ENCODE results near the gene CHADL.

GRCh38 chr22:41217553-41218157, 23.1 kb downstream of the CHADL start:
- TF ChIP-seq, protein P1, sequence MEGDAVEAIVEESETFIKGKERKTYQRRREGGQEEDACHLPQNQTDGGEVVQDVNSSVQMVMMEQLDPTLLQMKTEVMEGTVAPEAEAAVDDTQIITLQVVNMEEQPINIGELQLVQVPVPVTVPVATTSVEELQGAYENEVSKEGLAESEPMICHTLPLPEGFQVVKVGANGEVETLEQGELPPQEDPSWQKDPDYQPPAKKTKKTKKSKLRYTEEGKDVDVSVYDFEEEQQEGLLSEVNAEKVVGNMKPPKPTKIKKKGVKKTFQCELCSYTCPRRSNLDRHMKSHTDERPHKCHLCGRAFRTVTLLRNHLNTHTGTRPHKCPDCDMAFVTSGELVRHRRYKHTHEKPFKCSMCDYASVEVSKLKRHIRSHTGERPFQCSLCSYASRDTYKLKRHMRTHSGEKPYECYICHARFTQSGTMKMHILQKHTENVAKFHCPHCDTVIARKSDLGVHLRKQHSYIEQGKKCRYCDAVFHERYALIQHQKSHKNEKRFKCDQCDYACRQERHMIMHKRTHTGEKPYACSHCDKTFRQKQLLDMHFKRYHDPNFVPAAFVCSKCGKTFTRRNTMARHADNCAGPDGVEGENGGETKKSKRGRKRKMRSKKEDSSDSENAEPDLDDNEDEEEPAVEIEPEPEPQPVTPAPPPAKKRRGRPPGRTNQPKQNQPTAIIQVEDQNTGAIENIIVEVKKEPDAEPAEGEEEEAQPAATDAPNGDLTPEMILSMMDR (IDR thresholded peaks at IDR 0.05), result no peak
- TF ChIP-seq POLR2AphosphoS5 (IDR thresholded peaks at IDR 0.05), result no peak
